ENCODE data around the gene TAS1R3.

DNA sequence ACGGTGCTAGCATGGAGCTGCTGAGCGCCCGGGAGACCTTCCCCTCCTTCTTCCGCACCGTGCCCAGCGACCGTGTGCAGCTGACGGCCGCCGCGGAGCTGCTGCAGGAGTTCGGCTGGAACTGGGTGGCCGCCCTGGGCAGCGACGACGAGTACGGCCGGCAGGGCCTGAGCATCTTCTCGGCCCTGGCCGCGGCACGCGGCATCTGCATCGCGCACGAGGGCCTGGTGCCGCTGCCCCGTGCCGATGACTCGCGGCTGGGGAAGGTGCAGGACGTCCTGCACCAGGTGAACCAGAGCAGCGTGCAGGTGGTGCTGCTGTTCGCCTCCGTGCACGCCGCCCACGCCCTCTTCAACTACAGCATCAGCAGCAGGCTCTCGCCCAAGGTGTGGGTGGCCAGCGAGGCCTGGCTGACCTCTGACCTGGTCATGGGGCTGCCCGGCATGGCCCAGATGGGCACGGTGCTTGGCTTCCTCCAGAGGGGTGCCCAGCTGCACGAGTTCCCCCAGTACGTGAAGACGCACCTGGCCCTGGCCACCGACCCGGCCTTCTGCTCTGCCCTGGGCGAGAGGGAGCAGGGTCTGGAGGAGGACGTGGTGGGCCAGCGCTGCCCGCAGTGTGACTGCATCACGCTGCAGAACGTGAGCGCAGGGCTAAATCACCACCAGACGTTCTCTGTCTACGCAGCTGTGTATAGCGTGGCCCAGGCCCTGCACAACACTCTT is 1.1 kb downstream of the TAS1R3 start:
- TF ChIP-seq, protein P1, sequence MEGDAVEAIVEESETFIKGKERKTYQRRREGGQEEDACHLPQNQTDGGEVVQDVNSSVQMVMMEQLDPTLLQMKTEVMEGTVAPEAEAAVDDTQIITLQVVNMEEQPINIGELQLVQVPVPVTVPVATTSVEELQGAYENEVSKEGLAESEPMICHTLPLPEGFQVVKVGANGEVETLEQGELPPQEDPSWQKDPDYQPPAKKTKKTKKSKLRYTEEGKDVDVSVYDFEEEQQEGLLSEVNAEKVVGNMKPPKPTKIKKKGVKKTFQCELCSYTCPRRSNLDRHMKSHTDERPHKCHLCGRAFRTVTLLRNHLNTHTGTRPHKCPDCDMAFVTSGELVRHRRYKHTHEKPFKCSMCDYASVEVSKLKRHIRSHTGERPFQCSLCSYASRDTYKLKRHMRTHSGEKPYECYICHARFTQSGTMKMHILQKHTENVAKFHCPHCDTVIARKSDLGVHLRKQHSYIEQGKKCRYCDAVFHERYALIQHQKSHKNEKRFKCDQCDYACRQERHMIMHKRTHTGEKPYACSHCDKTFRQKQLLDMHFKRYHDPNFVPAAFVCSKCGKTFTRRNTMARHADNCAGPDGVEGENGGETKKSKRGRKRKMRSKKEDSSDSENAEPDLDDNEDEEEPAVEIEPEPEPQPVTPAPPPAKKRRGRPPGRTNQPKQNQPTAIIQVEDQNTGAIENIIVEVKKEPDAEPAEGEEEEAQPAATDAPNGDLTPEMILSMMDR (IDR thresholded peaks at IDR 0.05): no peak
- TF ChIP-seq EP300 (IDR thresholded peaks at IDR 0.05): no peak
- TF ChIP-seq POLR2A (IDR thresholded peaks at IDR 0.05): no peak
